ENCODE measurements around the gene KLHDC8A. TPM values are rescaled to one million over a fixed set of nuclear protein-coding genes. Genes with fewer than 3 reads are reported as not detected.
A peak's percentile ranks its signal among the peaks of the same experiment; 100 is the strongest.

KLHDC8A gene
- total and polyA plus RNA-seq, 4 donors, result 0.17 to 1.4 (median 0.41) TPM

- H3K27ac ChIP-seq (ENCODE audit: low read depth in 1 of 2, low read length in 1 of 2), result no peak overlapping the region
- ATAC-seq (ENCODE audit: insufficient read depth, low FRiP score) (no peak), DNase-seq (no peak)
- no peak overlapping the region for H3K9ac ChIP-seq (ENCODE audit: insufficient read depth in 1 of 2, low read length in 2 of 2)
- no peak overlapping the region for H3K4me3 ChIP-seq
- 75% methylated on average over 10 of the region's 10 CpGs for WGBS, 2 donors
- peaks cover 0 to 18% (median 6%) of the 10 kb centered on the region in 5 donors for H3K4me1 ChIP-seq (ENCODE audit: control insufficient read depth in 5 of 5, insufficient read depth in 5 of 5, low read length in 5 of 5)
- peaks cover 0 to 40% (median 30%) of the 10 kb centered on the region in 3 donors for H3K27me3 ChIP-seq (ENCODE audit: control insufficient read depth in 3 of 3, insufficient read depth in 3 of 3, low read length in 2 of 3)
- H3K36me3 ChIP-seq (ENCODE audit: control insufficient read depth in 4 of 4, insufficient read depth in 4 of 4, low read length in 4 of 4), result no peaks in the 10 kb centered on the region
- H3K9me3 ChIP-seq (ENCODE audit: control insufficient read depth in 4 of 4, insufficient read depth in 3 of 4, low read length in 3 of 4), result no peaks in the 10 kb centered on the region
- TF ChIP-seq CTCF (IDR thresholded peaks at IDR 0.05; ENCODE audit: control extremely low read depth, extremely low read depth), result no peak
Observed at GRCh38 chr1:205346956-205347574, 9.7 kb downstream of the KLHDC8A start.

- Histone ChIP-seq H3K9me3 (ENCODE audit: control insufficient read depth in 4 of 4, insufficient read depth in 3 of 4, low read length in 3 of 4) (no peaks in the 10 kb centered on the region), H3K27ac (ENCODE audit: low read depth in 1 of 2, low read length in 1 of 2) (no peak overlapping the region), H3K36me3 (ENCODE audit: control insufficient read depth in 4 of 4, insufficient read depth in 4 of 4, low read length in 4 of 4) (no peaks in the 10 kb centered on the region), H3K9ac (ENCODE audit: insufficient read depth in 1 of 2, low read length in 2 of 2) (no peak overlapping the region), H3K4me1 (ENCODE audit: control insufficient read depth in 5 of 5, insufficient read depth in 5 of 5, low read length in 5 of 5) (peaks cover 0 to 18% (median 6%) of the 10 kb centered on the region in 5 donors), H3K27me3 (ENCODE audit: control insufficient read depth in 3 of 3, insufficient read depth in 3 of 3, low read length in 2 of 3) (peaks cover 0 to 43% (median 32%) of the 10 kb centered on the region in 3 donors), H3K4me3 (no peak overlapping the region)
- TF ChIP-seq CTCF (IDR thresholded peaks at IDR 0.05; ENCODE audit: control extremely low read depth, extremely low read depth), result no peak
- 91 to 93% methylated on average over 11 of the region's 11 CpGs for WGBS, 2 donors
- ATAC-seq (ENCODE audit: insufficient read depth, low FRiP score) (no peak), DNase-seq (no peak)
Observed at GRCh38 chr1:205345761-205346160, 11.0 kb downstream of the KLHDC8A start.

- Histone ChIP-seq H3K36me3 (ENCODE audit: control insufficient read depth in 4 of 4, insufficient read depth in 4 of 4, low read length in 4 of 4) (no peaks in the 10 kb centered on the region), H3K9me3 (ENCODE audit: control insufficient read depth in 4 of 4, insufficient read depth in 3 of 4, low read length in 3 of 4) (no peaks in the 10 kb centered on the region), H3K9ac (ENCODE audit: insufficient read depth in 1 of 2, low read length in 2 of 2) (no peak overlapping the region), H3K4me3 (peak overlapping the region; percentile 15), H3K4me1 (ENCODE audit: control insufficient read depth in 5 of 5, insufficient read depth in 5 of 5, low read length in 5 of 5) (peaks cover 0 to 11% (median 6%) of the 10 kb centered on the region in 5 donors), H3K27me3 (ENCODE audit: control insufficient read depth in 3 of 3, insufficient read depth in 3 of 3, low read length in 2 of 3) (peaks cover 0 to 43% (median 32%) of the 10 kb centered on the region in 3 donors), H3K27ac (ENCODE audit: low read depth in 1 of 2, low read length in 1 of 2) (no peak overlapping the region)
- no peak for ATAC-seq (ENCODE audit: insufficient read depth, low FRiP score)
- TF ChIP-seq CTCF (IDR thresholded peaks at IDR 0.05; ENCODE audit: control extremely low read depth, extremely low read depth), result no peak
- WGBS, 2 donors, result 11 to 14% methylated on average over 50 to 59 of the region's 59 CpGs
- peak in 1 of 3 donors; percentile 45 for DNase-seq
Observed at GRCh38 chr1:205344066-205344928, 12.4 kb downstream of the KLHDC8A start.

Data from lung (tissue), 12 donors.